SK-N-SH (cell line): Measurements from ENCODE around the gene HSD17B4. TPM values are rescaled to one million over a fixed set of nuclear protein-coding genes. Genes with fewer than 3 reads are reported as not detected.
"Not testable (repeated sequence)": the region's sequence is repeated elsewhere in the genome, so short reads cannot be mapped to it uniquely, and the experiment has no call there.

Experiments
- CTCF ChIA-PET: fragments of 300-600, 350-600 bp; formaldehyde crosslinking; extraction: SDS; loops from one replicate; lab custom pipeline; 2021; lab: Yijun Ruan, JAX
- POLR2A ChIA-PET: fragments of 350-600 bp; sonication (Branson Sonifier 250); formaldehyde crosslinking; extraction: SDS; loops from one replicate; lab custom pipeline; 2020; ENCODE audit warnings: antibody characterized with exemption, inconsistent platforms; lab: Yijun Ruan, JAX
- DNase-seq: peaks from one replicate; pipeline ENCODE4 v3.0.0; 2012
- H2AFZ ChIP-seq: fragments of 200-600 bp; sonication (generic); 2 replicates; pipeline ENCODE4 v1.8.1; 2016; ENCODE audit warnings: antibody characterized with exemption, mild to moderate bottlenecking, low read depth
- H3F3A ChIP-seq: fragments of 200-600 bp; sonication (generic); replicated peaks from 2 replicates; pipeline ENCODE3; 2016; ENCODE audit warnings: antibody characterized with exemption, mild to moderate bottlenecking; ENCODE audit not compliant: insufficient read depth
- H3K27ac ChIP-seq, 2 experiments: fragments of 200-500 bp in 1 of 2; fragments of 200-600 bp in 1 of 2; sonication (Bioruptor generic) in 1 of 2; sonication (generic), shearing (Covaris generic) in 1 of 2; 2 replicates each; pipeline versions ENCODE4 v1.5.1 to v1.6.1; 2014 to 2016; ENCODE audit warnings: low read depth in 2 of 2, inconsistent platforms in 1 of 2, low read length in 1 of 2, mild to moderate bottlenecking in 1 of 2, mixed read lengths in 1 of 2
- H3K27me3 ChIP-seq: fragments of 200-600 bp; sonication (generic), shearing (Covaris generic); 2 replicates; pipeline ENCODE4 v1.6.1; 2016; ENCODE audit warnings: mixed run types; ENCODE audit not compliant: insufficient read depth
- H3K36me3 ChIP-seq, 2 experiments: fragments of 200-500 bp in 1 of 2; fragments of 200-600 bp in 1 of 2; sonication (Bioruptor generic) in 1 of 2; sonication (generic) in 1 of 2; replicated peaks in 1 of 2; 2 replicates each; pipeline versions ENCODE3 to v1.5.1; 2014 to 2016; ENCODE audit warnings: low read length in 1 of 2, mild to moderate bottlenecking in 1 of 2; ENCODE audit not compliant: insufficient read depth in 2 of 2, control insufficient read depth in 1 of 2
- H3K4me1 ChIP-seq, 2 experiments: fragments of 200-500 bp in 1 of 2; fragments of 200-600 bp in 1 of 2; sonication (Bioruptor generic) in 1 of 2; sonication (generic), shearing (Covaris generic) in 1 of 2; 2 replicates each; pipeline versions ENCODE4 v1.5.1 to v1.6.1; 2014 to 2016; ENCODE audit warnings: low read depth in 1 of 2, low read length in 1 of 2, mixed run types in 1 of 2; ENCODE audit not compliant: insufficient read depth in 2 of 2, control insufficient read depth in 1 of 2
- H3K4me2 ChIP-seq: fragments of 200-600 bp; sonication (generic), shearing (Covaris generic); 2 replicates; pipeline ENCODE4 v1.6.1; 2017; ENCODE audit warnings: mixed run types
- H3K4me3 ChIP-seq, 2 experiments: fragments of 200-500 bp in 1 of 2; fragments of 200-600 bp in 1 of 2; sonication (Bioruptor generic) in 1 of 2; sonication (generic), shearing (Covaris generic) in 1 of 2; 2 replicates each; pipeline versions ENCODE4 v1.5.1 to v1.8.1; 2014 to 2016; ENCODE audit warnings: low read depth in 2 of 2, inconsistent platforms in 1 of 2, low read length in 1 of 2, mild to moderate bottlenecking in 1 of 2, mixed read lengths in 1 of 2, moderate library complexity in 1 of 2
- H3K79me2 ChIP-seq: fragments of 200-600 bp; sonication (generic); 2 replicates; pipeline ENCODE4 v1.8.1; 2017; ENCODE audit warnings: mild to moderate bottlenecking; ENCODE audit not compliant: insufficient read depth
- H3K9ac ChIP-seq: fragments of 200-600 bp; sonication (generic); 2 replicates; pipeline ENCODE4 v1.6.1; 2017; ENCODE audit warnings: mixed run types
- H3K9me2 ChIP-seq: fragments of 200-600 bp; sonication (generic); 2 replicates; pipeline ENCODE4 v1.6.1; 2017; ENCODE audit warnings: mixed run types
- H3K9me3 ChIP-seq: fragments of 200-600 bp; sonication (generic); 2 replicates; pipeline ENCODE4 v1.6.1; 2017; ENCODE audit warnings: mixed run types, mild to moderate bottlenecking, moderate library complexity
- H4K20me1 ChIP-seq: fragments of 200-600 bp; sonication (generic); 2 replicates; pipeline ENCODE4 v1.6.1; 2017; ENCODE audit warnings: mild to moderate bottlenecking, mixed run types; ENCODE audit not compliant: insufficient read depth
- CHD2 ChIP-seq: fragments of 150-350 bp; IDR thresholded peaks from 2 replicates; pipeline ENCODE4 v1.6.1; 2018; ENCODE audit warnings: low read length; ENCODE audit not compliant: partially characterized antibody
- EZH2phosphoT487 ChIP-seq: fragments of 200-600 bp; sonication (generic); IDR thresholded peaks from 2 replicates; pipeline ENCODE4 v1.6.1; 2017; ENCODE audit warnings: low read depth, mixed run types, mild to moderate bottlenecking, antibody characterized with exemption, moderate library complexity, borderline replicate concordance
- GATA2 ChIP-seq: sonication (generic); formaldehyde crosslinking; IDR thresholded peaks from 2 replicates; pipeline ENCODE4 v1.5.0; 2020; ENCODE audit warnings: mild to moderate bottlenecking, missing genetic modification reagents
- MEF2A ChIP-seq: IDR thresholded peaks from 2 replicates; pipeline ENCODE4 v1.4.0; 2012; ENCODE audit warnings: low read depth, borderline replicate concordance
- MXI1 ChIP-seq: IDR thresholded peaks from 2 replicates; pipeline ENCODE4 v1.6.1; 2012; ENCODE audit warnings: mild to moderate bottlenecking, low read depth, low read length, improper control_type of control experiment
- POLR2AphosphoS5 ChIP-seq: IDR thresholded peaks from 2 replicates; pipeline ENCODE4 v1.6.1; 2012; ENCODE audit warnings: low read depth, low read length
- RFX5 ChIP-seq: IDR thresholded peaks from 2 replicates; pipeline ENCODE4 v1.6.1; 2012; ENCODE audit warnings: mild to moderate bottlenecking, improper control_type of control experiment, low read length
- RXRA ChIP-seq: IDR thresholded peaks from 2 replicates; pipeline ENCODE4 v1.4.0; 2012; ENCODE audit warnings: low read depth, mild to moderate bottlenecking, borderline replicate concordance
- SIN3A ChIP-seq: IDR thresholded peaks from 2 replicates; pipeline ENCODE4 v1.6.1; 2012; ENCODE audit warnings: low read depth, mild to moderate bottlenecking, low read length, moderate library complexity, borderline replicate concordance
- TAF1 ChIP-seq: IDR thresholded peaks from 2 replicates; pipeline ENCODE4 v1.6.1; 2012; ENCODE audit warnings: low read depth, mild to moderate bottlenecking, low read length, moderate library complexity, borderline replicate concordance
- TEAD4 ChIP-seq: IDR thresholded peaks from 2 replicates; pipeline ENCODE4 v1.4.0; 2012; ENCODE audit warnings: mild to moderate bottlenecking, borderline replicate concordance; ENCODE audit not compliant: insufficient read depth
- WGBS: methylation state at CpG from one replicate; pipeline ENCODE4 v1.1.6; 2017; ENCODE audit warnings: low lambda C conversion rate; 5-methylcytosine and 5-hydroxymethylcytosine counted together
- polyA plus RNA-seq, 3 experiments: library from polyadenylated mRNA; depleted of rRNA; stranded (reverse); fragments of >200 nt; gene quantifications; 2 replicates each; pipeline ENCODE4 v1.2.3, GENCODE V29; 2012
- TF ChIP-seq, protein P1 (sequence below): fragments of 200-600 bp; sonication (generic); IDR thresholded peaks from 2 replicates; pipeline ENCODE4 v1.6.1; 2017; ENCODE audit warnings: antibody characterized with exemption, mild to moderate bottlenecking, moderate library complexity
- TF ChIP-seq, protein P2 (sequence below): IDR thresholded peaks from 2 replicates; pipeline ENCODE4; 2012
- TF ChIP-seq, protein P3 (sequence below): IDR thresholded peaks from 2 replicates; pipeline ENCODE4 v1.4.0; 2012; ENCODE audit warnings: low read depth, borderline replicate concordance

HSD17B4 gene
- polyA plus RNA-seq, 1 of the 3 experiments (the other 2 are of a cell fraction), result 119 TPM

DNA sequence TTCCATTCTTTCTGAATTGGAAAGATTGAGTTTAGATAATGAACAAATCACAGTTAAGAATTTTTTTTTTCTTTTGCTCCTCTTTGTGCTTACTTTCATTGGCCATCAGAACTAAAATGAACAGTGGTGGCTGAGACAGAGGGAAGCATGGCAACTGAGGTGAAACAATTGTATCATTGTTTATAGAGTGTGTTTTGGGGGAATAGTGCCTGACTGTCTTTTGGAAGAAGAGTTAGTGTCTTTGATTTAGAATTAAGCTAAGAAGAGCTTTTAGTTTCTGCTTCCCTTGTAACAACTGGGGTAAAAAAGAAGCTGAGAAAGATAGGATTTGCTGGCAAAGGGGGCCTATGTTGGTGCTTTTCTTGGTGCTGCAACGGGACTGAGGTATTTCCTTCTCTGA, 24.0 kb downstream of the HSD17B4 start:
- H3K4me1 ChIP-seq, result no peaks in the 10 kb centered on the region
- no peaks in the 10 kb centered on the region for H3K9me2 ChIP-seq
- POLR2A ChIA-PET, result no interaction called here
- no peak overlapping the region for H3K4me2 ChIP-seq
- no peak overlapping the region for H2AFZ ChIP-seq
- TF ChIP-seq TAF1 (no peak), TEAD4 (no peak), CHD2 (no peak), MXI1 (no peak), RXRA (no peak), SIN3A (no peak), MEF2A (no peak), POLR2AphosphoS5 (no peak), EZH2phosphoT487 (no peak), RFX5 (no peak)
- TF ChIP-seq, protein P1, sequence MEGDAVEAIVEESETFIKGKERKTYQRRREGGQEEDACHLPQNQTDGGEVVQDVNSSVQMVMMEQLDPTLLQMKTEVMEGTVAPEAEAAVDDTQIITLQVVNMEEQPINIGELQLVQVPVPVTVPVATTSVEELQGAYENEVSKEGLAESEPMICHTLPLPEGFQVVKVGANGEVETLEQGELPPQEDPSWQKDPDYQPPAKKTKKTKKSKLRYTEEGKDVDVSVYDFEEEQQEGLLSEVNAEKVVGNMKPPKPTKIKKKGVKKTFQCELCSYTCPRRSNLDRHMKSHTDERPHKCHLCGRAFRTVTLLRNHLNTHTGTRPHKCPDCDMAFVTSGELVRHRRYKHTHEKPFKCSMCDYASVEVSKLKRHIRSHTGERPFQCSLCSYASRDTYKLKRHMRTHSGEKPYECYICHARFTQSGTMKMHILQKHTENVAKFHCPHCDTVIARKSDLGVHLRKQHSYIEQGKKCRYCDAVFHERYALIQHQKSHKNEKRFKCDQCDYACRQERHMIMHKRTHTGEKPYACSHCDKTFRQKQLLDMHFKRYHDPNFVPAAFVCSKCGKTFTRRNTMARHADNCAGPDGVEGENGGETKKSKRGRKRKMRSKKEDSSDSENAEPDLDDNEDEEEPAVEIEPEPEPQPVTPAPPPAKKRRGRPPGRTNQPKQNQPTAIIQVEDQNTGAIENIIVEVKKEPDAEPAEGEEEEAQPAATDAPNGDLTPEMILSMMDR, result no peak
- TF ChIP-seq, protein P2, sequence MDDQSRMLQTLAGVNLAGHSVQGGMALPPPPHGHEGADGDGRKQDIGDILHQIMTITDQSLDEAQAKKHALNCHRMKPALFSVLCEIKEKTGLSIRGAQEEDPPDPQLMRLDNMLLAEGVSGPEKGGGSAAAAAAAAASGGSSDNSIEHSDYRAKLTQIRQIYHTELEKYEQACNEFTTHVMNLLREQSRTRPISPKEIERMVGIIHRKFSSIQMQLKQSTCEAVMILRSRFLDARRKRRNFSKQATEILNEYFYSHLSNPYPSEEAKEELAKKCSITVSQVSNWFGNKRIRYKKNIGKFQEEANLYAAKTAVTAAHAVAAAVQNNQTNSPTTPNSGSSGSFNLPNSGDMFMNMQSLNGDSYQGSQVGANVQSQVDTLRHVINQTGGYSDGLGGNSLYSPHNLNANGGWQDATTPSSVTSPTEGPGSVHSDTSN, result no peak
- TF ChIP-seq, protein P3, sequence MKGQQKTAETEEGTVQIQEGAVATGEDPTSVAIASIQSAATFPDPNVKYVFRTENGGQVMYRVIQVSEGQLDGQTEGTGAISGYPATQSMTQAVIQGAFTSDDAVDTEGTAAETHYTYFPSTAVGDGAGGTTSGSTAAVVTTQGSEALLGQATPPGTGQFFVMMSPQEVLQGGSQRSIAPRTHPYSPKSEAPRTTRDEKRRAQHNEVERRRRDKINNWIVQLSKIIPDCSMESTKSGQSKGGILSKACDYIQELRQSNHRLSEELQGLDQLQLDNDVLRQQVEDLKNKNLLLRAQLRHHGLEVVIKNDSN, result no peak
- TF ChIP-seq, all 33 proteins: peak for 0
- Histone ChIP-seq H3K9me3 (no peaks in the 10 kb centered on the region), H3K9ac (no peak overlapping the region), H3F3A (no peaks in the 10 kb centered on the region), H3K79me2 (no peaks in the 10 kb centered on the region), H4K20me1 (no peaks in the 10 kb centered on the region), H3K4me3 (no peak overlapping the region), H3K27ac (no peak overlapping the region), H3K36me3 (peaks cover 50 to 53% of the 10 kb centered on the region in 2 experiments), H3K27me3 (no peaks in the 10 kb centered on the region)
- CTCF ChIA-PET, result interaction anchor here (1.1 kb wide), 1 partner anchor 23 kb away, joined by 4 read pairs; no protein-coding TSS in a partner anchor
- DNase-seq, result no peak
- 89% methylated on average over 1 of the region's 1 CpG for WGBS

DNA sequence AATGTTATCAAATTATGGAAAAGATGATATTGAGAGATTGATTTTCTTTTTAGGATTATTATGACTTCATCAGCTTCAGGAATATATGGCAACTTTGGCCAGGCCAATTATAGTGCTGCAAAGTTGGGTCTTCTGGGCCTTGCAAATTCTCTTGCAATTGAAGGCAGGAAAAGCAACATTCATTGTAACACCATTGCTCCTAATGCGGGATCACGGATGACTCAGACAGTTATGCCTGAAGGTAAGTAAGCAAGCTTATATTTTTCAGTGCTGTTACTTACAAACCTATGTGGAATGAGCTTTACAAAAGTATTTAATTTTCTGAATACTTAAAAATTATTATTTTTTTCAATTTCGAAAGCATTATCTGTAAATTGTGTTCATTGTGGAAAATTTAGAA, 26.5 kb downstream of the HSD17B4 start:
- 96% methylated on average over 3 of the region's 3 CpGs for WGBS
- peaks cover 50 to 76% of the 10 kb centered on the region in 2 experiments for H3K36me3 ChIP-seq
- H4K20me1 ChIP-seq, result no peaks in the 10 kb centered on the region
- H3K4me1 ChIP-seq, result no peaks in the 10 kb centered on the region
- no peak overlapping the region for H3K27ac ChIP-seq
- ChIA-PET CTCF (interaction anchor here (0.8 to 1.2 kb wide), 2 partner anchors 7 to 8 kb away, joined by 3 to 5 read pairs; no protein-coding TSS in a partner anchor), POLR2A (no interaction called here)
- H3K4me3 ChIP-seq, result no peak overlapping the region
- H3K9ac ChIP-seq, result no peak overlapping the region
- no peak for TF ChIP-seq GATA2 (CRISPR knock-in tag)
- H3K79me2 ChIP-seq, result no peaks in the 10 kb centered on the region
- no peak overlapping the region for H2AFZ ChIP-seq
- H3K9me3 ChIP-seq, result no peaks in the 10 kb centered on the region
- DNase-seq, result no peak
- H3K27me3 ChIP-seq, result no peaks in the 10 kb centered on the region
- no peak overlapping the region for H3K4me2 ChIP-seq
- no peaks in the 10 kb centered on the region for H3K9me2 ChIP-seq
- H3F3A ChIP-seq, result no peaks in the 10 kb centered on the region

DNA sequence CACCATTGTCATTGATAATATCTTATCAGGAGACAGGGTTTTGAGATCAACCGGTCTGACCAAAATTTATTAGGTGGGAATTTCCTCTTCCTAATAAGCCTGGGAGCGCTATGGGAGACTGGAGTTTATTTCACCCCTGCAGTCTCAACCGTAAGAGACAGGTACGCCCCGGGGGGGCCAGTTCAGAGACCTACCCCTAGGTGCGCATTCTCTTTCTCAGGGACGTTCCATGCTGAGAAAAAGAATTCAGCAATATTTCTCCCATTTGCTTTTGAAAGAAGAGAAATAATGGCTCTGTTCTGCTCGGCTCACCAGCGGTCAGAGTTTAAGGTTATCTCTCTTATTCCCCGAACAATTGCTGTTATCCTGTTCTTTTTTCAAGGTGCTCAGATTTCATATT, 28.3 kb downstream of the HSD17B4 start:
- H3K4me1 ChIP-seq, H3F3A ChIP-seq, H3K9me2 ChIP-seq, H3K27me3 ChIP-seq, H3K4me2 ChIP-seq, H3K79me2 ChIP-seq, H2AFZ ChIP-seq, H3K9ac ChIP-seq, H4K20me1 ChIP-seq, H3K9me3 ChIP-seq, H3K27ac ChIP-seq, POLR2A ChIA-PET, DNase-seq, CTCF ChIA-PET, H3K4me3 ChIP-seq: not testable (repeated sequence)
- WGBS, result 94% methylated on average over 9 of the region's 10 CpGs
- peaks cover 40 to 78% of the 10 kb centered on the region in 2 experiments for H3K36me3 ChIP-seq
